ENCODE data around the gene GALNT13.

GALNT13 gene

DNA sequence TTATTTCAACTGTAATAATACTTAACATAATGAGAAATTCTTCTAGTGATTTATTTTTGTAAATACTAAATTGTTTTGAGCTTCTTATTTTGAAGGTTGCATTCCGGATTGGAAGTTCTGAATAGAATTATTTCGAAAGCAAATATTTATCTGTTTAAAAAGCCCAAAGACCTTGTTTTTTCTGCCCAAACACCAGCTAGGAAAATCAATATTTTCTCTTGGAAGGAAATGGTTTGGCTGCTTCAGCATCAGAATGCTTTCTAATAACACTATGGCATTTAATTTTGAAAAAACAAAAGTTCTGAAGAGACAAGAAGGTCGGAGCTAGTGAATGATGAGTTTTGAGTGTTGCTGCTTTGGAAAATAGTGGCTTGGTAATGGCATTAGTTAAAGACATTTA lies 522.9 kb downstream of the GALNT13 start:
- no peaks in the 10 kb centered on the region for H3K9me3 ChIP-seq (replicated peaks in 1 of 2; ENCODE audit: control insufficient read depth in 2 of 2, insufficient read depth in 1 of 2, low read depth in 1 of 2, low read length in 2 of 2)
- H3K27ac ChIP-seq (replicated peaks; ENCODE audit: low read length), result no peak overlapping the region
- no peak overlapping the region for H2AK5ac ChIP-seq (ENCODE audit: low read depth, low read length)
- H3K4me1 ChIP-seq (ENCODE audit: control insufficient read depth in 2 of 2, insufficient read depth in 1 of 2, low read depth in 1 of 2, low read length in 2 of 2), result no peaks in the 10 kb centered on the region
- no peak overlapping the region for H3K4me2 ChIP-seq (ENCODE audit: insufficient read depth, low read length, poor library complexity, severe bottlenecking)
- H4K8ac ChIP-seq (ENCODE audit: low read depth, low read length), result no peak overlapping the region
- H3K4ac ChIP-seq (ENCODE audit: low read length), result no peak overlapping the region
- no peak overlapping the region for H2BK12ac ChIP-seq (ENCODE audit: low read length)
- H2BK120ac ChIP-seq (ENCODE audit: low read depth, low read length), result no peak overlapping the region
- no peak for DNase-seq (ENCODE audit: low spot score)
- H2BK5ac ChIP-seq (ENCODE audit: low read length), result no peak overlapping the region
- no peak overlapping the region for H3K18ac ChIP-seq (ENCODE audit: low read length)
- H3K23ac ChIP-seq (ENCODE audit: low read depth, low read length, poor library complexity), result no peak overlapping the region
- no peak overlapping the region for H4K91ac ChIP-seq (ENCODE audit: low read depth, low read length, poor library complexity)
- no peaks in the 10 kb centered on the region for H3K79me1 ChIP-seq (ENCODE audit: low read depth, low read length)
- no CpG with 5 or more reads among the region's 3 CpGs for WGBS, 2 donors (ENCODE audit: extremely low coverage in 2 of 2, insufficient read length in 2 of 2, insufficient replicate concordance in 1 of 2)
- no peaks in the 10 kb centered on the region for H3K36me3 ChIP-seq (replicated peaks in 1 of 2; ENCODE audit: control insufficient read depth in 2 of 2, insufficient read depth in 2 of 2, low read length in 2 of 2)
- no peak overlapping the region for H3K4me3 ChIP-seq (ENCODE audit: low read length in 2 of 2)
- no peak overlapping the region for H2AFZ ChIP-seq (ENCODE audit: low read length)
- no peaks in the 10 kb centered on the region for H3K27me3 ChIP-seq (ENCODE audit: control insufficient read depth in 3 of 3, insufficient read depth in 3 of 3, low read depth in 1 of 3, low read length in 3 of 3)
- H3K14ac ChIP-seq (ENCODE audit: low read length), result no peak overlapping the region
- no peak overlapping the region for H2BK15ac ChIP-seq (ENCODE audit: low read length)
- no peak overlapping the region for H3K9ac ChIP-seq (ENCODE audit: low read depth, low read length, poor library complexity)

DNA sequence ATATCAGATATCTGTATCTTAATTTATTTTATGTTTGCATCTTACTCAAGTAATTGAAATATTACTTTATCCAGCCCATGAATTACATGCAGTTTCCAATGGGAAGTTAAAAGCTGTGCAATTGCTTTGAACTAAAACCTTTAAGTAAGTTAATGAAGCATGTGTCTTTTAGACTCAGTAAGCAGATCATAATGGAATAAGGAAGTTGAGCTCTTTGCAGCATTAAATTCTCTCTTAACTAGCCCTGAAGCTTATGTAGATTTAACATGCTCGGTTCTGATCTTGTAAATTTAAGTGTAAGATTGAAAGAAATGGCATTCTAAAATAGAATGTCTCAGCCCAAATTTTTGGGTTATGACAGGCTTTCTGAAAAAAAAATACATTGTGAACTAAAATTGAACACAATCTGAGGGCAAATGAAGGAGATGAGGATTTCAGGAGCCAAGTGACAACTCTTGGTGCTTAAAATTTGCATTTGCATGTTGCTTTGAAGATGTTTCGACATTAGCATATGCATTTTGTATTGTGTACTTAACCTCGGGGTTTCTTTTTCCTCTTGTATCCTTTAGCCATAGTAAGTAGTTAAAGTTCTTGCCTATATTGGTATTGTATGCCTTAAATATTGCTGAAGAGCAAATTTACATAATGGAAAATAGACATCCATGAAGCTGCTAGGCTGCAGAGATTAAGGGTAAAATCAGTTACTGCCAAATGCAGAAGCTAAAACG lies 529.0 kb downstream of the GALNT13 start:
- H2BK5ac ChIP-seq (ENCODE audit: low read length), result no peak overlapping the region
- no peak overlapping the region for H2BK12ac ChIP-seq (ENCODE audit: low read length)
- no peak overlapping the region for H2AK5ac ChIP-seq (ENCODE audit: low read depth, low read length)
- no peak overlapping the region for H3K14ac ChIP-seq (ENCODE audit: low read length)
- H4K8ac ChIP-seq (ENCODE audit: low read depth, low read length), result no peak overlapping the region
- H3K79me1 ChIP-seq (ENCODE audit: low read depth, low read length), result no peaks in the 10 kb centered on the region
- no peak overlapping the region for H4K91ac ChIP-seq (ENCODE audit: low read depth, low read length, poor library complexity)
- no peak overlapping the region for H3K18ac ChIP-seq (ENCODE audit: low read length)
- H2BK120ac ChIP-seq (ENCODE audit: low read depth, low read length), result no peak overlapping the region
- WGBS, 2 donors (ENCODE audit: extremely low coverage in 2 of 2, insufficient read length in 2 of 2, insufficient replicate concordance in 1 of 2), result no CpG with 5 or more reads among the region's 4 CpGs
- H2AFZ ChIP-seq (ENCODE audit: low read length), result no peak overlapping the region
- H3K4me2 ChIP-seq (ENCODE audit: insufficient read depth, low read length, poor library complexity, severe bottlenecking), result no peak overlapping the region
- no peak overlapping the region for H3K23ac ChIP-seq (ENCODE audit: low read depth, low read length, poor library complexity)
- no peaks in the 10 kb centered on the region for H3K4me1 ChIP-seq (ENCODE audit: control insufficient read depth in 2 of 2, insufficient read depth in 1 of 2, low read depth in 1 of 2, low read length in 2 of 2)
- no peaks in the 10 kb centered on the region for H3K9me3 ChIP-seq (replicated peaks in 1 of 2; ENCODE audit: control insufficient read depth in 2 of 2, insufficient read depth in 1 of 2, low read depth in 1 of 2, low read length in 2 of 2)
- no peaks in the 10 kb centered on the region for H3K27me3 ChIP-seq (ENCODE audit: control insufficient read depth in 3 of 3, insufficient read depth in 3 of 3, low read depth in 1 of 3, low read length in 3 of 3)
- DNase-seq (ENCODE audit: low spot score), result no peak
- no peak overlapping the region for H3K27ac ChIP-seq (replicated peaks; ENCODE audit: low read length)
- H2BK15ac ChIP-seq (ENCODE audit: low read length), result no peak overlapping the region
- no peak overlapping the region for H3K4me3 ChIP-seq (ENCODE audit: low read length in 2 of 2)
- H3K4ac ChIP-seq (ENCODE audit: low read length), result no peak overlapping the region
- no peak overlapping the region for H3K9ac ChIP-seq (ENCODE audit: low read depth, low read length, poor library complexity)
- no peaks in the 10 kb centered on the region for H3K36me3 ChIP-seq (replicated peaks in 1 of 2; ENCODE audit: control insufficient read depth in 2 of 2, insufficient read depth in 2 of 2, low read length in 2 of 2)

DNA sequence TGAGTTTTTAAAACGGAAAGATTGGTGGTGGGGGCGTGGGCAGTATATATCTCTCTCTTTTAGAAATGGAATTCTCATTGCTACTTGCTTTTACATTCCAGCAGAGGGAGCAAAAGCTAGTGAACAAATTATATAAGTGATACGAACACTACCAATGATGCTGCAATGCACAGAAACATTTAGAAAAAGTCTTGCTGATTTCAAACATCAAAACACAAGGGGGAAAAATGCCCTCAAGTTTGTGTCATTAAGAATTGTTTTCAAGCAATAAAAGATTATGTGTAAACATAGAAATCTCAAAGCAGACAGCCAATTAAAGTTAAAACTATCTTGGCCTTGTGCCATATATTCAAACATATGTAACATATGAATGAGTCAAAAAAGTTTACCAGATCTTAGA lies 530.5 kb downstream of the GALNT13 start:
- Histone ChIP-seq H2AFZ (ENCODE audit: low read length) (no peak overlapping the region), H3K9me3 (replicated peaks in 1 of 2; ENCODE audit: control insufficient read depth in 2 of 2, insufficient read depth in 1 of 2, low read depth in 1 of 2, low read length in 2 of 2) (no peaks in the 10 kb centered on the region), H3K4me1 (ENCODE audit: control insufficient read depth in 2 of 2, insufficient read depth in 1 of 2, low read depth in 1 of 2, low read length in 2 of 2) (no peaks in the 10 kb centered on the region), H2BK15ac (ENCODE audit: low read length) (no peak overlapping the region), H2BK5ac (ENCODE audit: low read length) (no peak overlapping the region), H2BK120ac (ENCODE audit: low read depth, low read length) (no peak overlapping the region), H3K79me1 (ENCODE audit: low read depth, low read length) (no peaks in the 10 kb centered on the region), H4K8ac (ENCODE audit: low read depth, low read length) (no peak overlapping the region), H2BK12ac (ENCODE audit: low read length) (no peak overlapping the region), H3K27me3 (ENCODE audit: control insufficient read depth in 3 of 3, insufficient read depth in 3 of 3, low read depth in 1 of 3, low read length in 3 of 3) (no peaks in the 10 kb centered on the region), H3K4me3 (ENCODE audit: low read length in 2 of 2) (no peak overlapping the region), H3K23ac (ENCODE audit: low read depth, low read length, poor library complexity) (no peak overlapping the region), H3K36me3 (replicated peaks in 1 of 2; ENCODE audit: control insufficient read depth in 2 of 2, insufficient read depth in 2 of 2, low read length in 2 of 2) (no peaks in the 10 kb centered on the region), H3K14ac (ENCODE audit: low read length) (no peak overlapping the region), H3K4ac (ENCODE audit: low read length) (no peak overlapping the region), H3K4me2 (ENCODE audit: insufficient read depth, low read length, poor library complexity, severe bottlenecking) (no peak overlapping the region), H2AK5ac (ENCODE audit: low read depth, low read length) (no peak overlapping the region), H3K27ac (replicated peaks; ENCODE audit: low read length) (no peak overlapping the region), H4K91ac (ENCODE audit: low read depth, low read length, poor library complexity) (no peak overlapping the region), H3K18ac (ENCODE audit: low read length) (no peak overlapping the region), H3K9ac (ENCODE audit: low read depth, low read length, poor library complexity) (no peak overlapping the region)
- DNase-seq (ENCODE audit: low spot score), result peak; percentile 1
- no CpG with 5 or more reads among the region's 3 CpGs for WGBS, 2 donors (ENCODE audit: extremely low coverage in 2 of 2, insufficient read length in 2 of 2, insufficient replicate concordance in 1 of 2)

DNA sequence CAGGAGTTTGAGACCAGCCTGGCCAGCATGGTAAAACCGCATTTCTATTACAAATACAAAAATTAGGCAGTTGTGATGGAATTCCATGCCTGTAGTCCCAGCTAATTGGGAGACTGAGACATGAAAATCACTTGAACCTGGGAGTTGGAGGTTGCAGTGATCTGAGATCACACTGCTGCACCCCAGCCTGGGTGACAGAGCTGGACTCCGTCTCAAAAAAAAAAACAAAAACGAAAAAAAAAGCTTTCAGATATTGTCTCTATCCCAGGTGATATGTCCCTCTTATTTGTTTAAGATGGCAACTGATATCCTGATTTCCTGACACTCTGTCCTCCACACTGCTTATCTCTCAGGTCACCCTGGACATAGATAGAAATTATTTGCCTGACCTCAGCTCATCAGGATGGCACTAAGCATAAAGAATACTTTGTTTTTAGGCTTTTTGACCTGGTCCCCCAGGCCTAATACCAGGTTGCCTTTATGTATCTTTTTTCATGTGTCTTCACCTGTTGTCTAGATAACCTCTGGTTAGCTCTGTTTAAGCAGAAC lies 531.6 kb downstream of the GALNT13 start:
- Histone ChIP-seq H4K91ac (ENCODE audit: low read depth, low read length, poor library complexity) (no peak overlapping the region), H3K23ac (ENCODE audit: low read depth, low read length, poor library complexity) (no peak overlapping the region), H2BK5ac (ENCODE audit: low read length) (no peak overlapping the region), H2AFZ (ENCODE audit: low read length) (no peak overlapping the region), H2BK12ac (ENCODE audit: low read length) (no peak overlapping the region), H3K9me3 (replicated peaks in 1 of 2; ENCODE audit: control insufficient read depth in 2 of 2, insufficient read depth in 1 of 2, low read depth in 1 of 2, low read length in 2 of 2) (no peaks in the 10 kb centered on the region), H2AK5ac (ENCODE audit: low read depth, low read length) (no peak overlapping the region), H3K27me3 (ENCODE audit: control insufficient read depth in 3 of 3, insufficient read depth in 3 of 3, low read depth in 1 of 3, low read length in 3 of 3) (no peaks in the 10 kb centered on the region), H3K36me3 (replicated peaks in 1 of 2; ENCODE audit: control insufficient read depth in 2 of 2, insufficient read depth in 2 of 2, low read length in 2 of 2) (no peaks in the 10 kb centered on the region), H4K8ac (ENCODE audit: low read depth, low read length) (no peak overlapping the region), H3K4me2 (ENCODE audit: insufficient read depth, low read length, poor library complexity, severe bottlenecking) (no peak overlapping the region), H3K4me1 (ENCODE audit: control insufficient read depth in 2 of 2, insufficient read depth in 1 of 2, low read depth in 1 of 2, low read length in 2 of 2) (no peaks in the 10 kb centered on the region), H2BK120ac (ENCODE audit: low read depth, low read length) (no peak overlapping the region), H3K27ac (replicated peaks; ENCODE audit: low read length) (no peak overlapping the region), H3K79me1 (ENCODE audit: low read depth, low read length) (no peaks in the 10 kb centered on the region), H3K4ac (ENCODE audit: low read length) (no peak overlapping the region), H3K18ac (ENCODE audit: low read length) (no peak overlapping the region), H3K9ac (ENCODE audit: low read depth, low read length, poor library complexity) (no peak overlapping the region), H3K4me3 (ENCODE audit: low read length in 2 of 2) (no peak overlapping the region), H3K14ac (ENCODE audit: low read length) (no peak overlapping the region), H2BK15ac (ENCODE audit: low read length) (no peak overlapping the region)
- no peak for DNase-seq (ENCODE audit: low spot score)
- no CpG with 5 or more reads among the region's 3 CpGs for WGBS, 2 donors (ENCODE audit: extremely low coverage in 2 of 2, insufficient read length in 2 of 2, insufficient replicate concordance in 1 of 2)
